GM18909 (cell line): ENCODE measurements around the gene DACT2.
"Not testable (repeated sequence)": the region's sequence is repeated elsewhere in the genome, so short reads cannot be mapped to it uniquely, and the experiment has no call there.

Experiments
- ATAC-seq: cut with Tn5 transposase; IDR thresholded peaks from one replicate; pipeline ENCODE4 v1.9.1; 2021; ENCODE audit warnings: mild to moderate bottlenecking; ENCODE audit not compliant: unreplicated experiment, poor library complexity

The DACT2 gene

DNA sequence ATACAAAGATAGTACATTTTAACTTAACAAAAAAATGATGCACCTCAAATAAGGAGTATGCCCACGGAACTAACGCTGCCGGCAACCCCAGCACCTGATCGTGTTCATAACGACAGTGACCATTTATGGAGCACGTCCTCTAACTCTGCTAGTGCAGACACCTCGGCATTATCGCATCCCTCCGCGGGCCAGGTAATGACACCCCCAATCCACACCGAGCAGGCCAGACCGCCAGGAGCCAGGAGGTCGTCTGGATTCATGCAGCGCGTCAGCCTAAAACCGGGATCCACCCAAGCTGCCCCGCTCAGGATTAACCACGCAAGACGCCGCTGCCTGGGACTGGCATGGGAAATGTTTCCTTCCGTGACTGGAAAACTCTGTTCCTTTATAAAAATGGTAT is 34.1 kb downstream of the DACT2 start:
- ATAC-seq: no peak

DNA sequence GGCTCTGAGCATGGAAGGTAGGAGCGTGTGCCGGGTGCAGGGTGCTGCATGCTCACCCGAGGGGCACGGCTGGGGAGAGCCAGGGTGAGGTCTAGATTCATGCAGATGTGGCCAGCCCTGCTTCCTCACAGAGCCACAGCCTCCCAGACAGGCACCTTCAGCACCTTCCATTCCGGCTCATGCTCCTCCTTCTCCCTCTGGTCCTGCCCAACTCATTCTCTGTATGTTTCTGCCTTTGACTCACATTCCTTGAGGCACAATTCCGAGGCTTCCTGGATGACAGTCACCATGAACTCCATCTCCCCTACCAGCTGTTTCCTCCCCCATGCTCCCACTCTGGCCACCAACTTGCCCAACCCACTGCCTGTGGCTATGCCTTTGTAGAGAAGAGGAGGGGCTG is 35.4 kb downstream of the DACT2 start:
- no peak for ATAC-seq

DNA sequence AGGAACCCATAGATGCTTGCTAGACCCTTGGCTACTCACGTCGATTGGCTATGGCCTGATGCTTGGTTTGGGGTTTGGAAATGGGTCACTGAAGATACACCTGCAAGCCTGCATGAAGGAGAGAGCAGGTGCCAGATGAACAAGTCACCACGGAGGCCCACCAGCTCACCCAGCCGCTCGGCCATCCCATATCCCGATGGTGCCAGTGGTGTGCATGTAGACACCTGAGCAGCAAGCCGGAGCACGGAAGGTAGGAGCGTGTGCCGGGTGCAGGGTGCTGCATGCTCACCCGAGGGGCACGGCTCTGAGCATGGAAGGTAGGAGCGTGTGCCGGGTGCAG is 35.9 kb downstream of the DACT2 start:
- ATAC-seq: no peak

DNA sequence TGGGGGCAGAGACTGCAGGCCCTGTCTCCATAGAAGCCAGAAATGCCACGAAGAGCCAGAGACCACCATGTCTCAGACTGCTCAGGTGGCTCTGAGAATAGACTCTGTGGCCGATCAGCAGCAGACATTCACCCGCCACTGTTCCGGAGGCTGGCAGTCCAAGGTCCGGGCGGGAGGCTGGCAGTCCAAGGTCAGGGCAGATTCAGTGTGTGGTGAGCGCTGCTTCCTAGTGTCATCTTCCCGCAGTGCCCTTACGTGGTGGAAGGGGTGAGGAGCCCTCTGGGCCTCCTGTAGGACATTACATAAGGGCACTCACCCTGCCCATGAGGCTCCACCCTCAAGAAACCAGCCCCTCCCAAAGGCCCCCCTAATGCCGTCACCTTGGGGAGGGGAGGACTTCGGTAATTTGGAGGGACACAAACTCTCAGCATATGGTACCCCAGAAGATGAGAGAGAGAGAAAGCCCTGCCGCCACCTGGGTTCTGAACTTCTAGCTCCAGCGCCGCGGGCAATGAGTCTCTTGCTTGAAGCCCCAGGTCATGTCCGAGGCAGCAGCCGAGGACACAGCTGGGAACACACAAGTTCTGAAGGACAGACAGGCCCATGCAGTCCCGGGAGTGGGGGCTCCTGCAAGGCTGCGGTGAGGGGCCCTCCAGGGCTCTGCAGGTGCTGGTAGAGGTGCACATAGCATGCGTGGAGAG is 36.4 kb downstream of the DACT2 start:
- no peak for ATAC-seq

DNA sequence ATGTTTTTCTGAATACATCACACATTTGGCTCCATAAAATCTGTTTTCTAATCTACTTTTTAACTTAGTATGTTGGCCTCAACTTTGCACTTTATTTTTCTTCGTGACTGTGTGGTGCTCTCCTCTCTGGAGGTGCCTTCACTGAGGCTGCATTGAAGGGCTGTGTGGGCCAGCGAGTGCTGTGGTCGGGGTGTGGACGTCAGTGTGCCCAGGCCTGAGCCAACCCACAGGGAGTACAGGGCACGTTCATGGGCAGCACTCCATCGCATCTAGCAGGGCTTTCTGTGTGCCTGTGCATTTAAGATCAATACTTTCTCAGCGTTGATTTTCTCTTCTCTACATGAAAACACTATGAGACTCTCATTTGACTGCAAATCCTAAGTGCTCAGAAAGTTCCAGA is 37.8 kb downstream of the DACT2 start:
- no peak for ATAC-seq

DNA sequence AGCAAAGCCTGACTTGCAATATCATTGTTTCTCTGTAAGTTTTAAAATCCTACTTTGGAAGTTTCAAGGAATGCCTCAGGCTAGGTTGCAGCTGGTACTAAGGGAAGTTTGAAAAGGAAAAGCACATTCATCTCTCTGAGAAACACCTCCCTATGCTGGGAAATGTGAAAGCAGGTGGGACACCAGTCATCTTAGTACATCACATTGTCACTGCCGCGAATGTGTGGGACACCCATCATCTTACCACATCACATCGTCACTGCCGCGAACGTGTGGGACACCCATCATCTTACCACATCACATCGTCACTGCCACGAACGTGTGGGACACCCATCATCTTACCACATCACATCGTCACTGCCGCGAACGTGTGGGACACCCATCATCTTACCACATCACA is 38.3 kb downstream of the DACT2 start:
- not testable (repeated sequence) for ATAC-seq

DNA sequence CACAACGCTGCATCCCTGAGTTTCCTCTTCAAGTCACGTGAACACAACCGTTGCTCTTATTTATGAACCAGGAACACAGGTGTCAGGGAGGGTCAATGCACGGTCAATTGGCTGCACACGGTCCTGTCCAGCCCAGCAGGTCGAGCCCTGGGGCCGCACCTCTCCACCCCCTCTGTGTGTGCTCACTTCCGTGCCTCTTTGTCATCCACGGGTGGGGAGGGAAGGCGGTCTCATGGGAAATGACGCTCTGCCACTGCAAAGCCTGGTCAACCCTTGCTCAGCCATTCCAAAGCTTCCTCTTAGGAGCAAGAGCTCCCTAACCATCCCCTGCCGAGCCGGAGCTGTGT is 38.7 kb downstream of the DACT2 start:
- ATAC-seq: no peak

DNA sequence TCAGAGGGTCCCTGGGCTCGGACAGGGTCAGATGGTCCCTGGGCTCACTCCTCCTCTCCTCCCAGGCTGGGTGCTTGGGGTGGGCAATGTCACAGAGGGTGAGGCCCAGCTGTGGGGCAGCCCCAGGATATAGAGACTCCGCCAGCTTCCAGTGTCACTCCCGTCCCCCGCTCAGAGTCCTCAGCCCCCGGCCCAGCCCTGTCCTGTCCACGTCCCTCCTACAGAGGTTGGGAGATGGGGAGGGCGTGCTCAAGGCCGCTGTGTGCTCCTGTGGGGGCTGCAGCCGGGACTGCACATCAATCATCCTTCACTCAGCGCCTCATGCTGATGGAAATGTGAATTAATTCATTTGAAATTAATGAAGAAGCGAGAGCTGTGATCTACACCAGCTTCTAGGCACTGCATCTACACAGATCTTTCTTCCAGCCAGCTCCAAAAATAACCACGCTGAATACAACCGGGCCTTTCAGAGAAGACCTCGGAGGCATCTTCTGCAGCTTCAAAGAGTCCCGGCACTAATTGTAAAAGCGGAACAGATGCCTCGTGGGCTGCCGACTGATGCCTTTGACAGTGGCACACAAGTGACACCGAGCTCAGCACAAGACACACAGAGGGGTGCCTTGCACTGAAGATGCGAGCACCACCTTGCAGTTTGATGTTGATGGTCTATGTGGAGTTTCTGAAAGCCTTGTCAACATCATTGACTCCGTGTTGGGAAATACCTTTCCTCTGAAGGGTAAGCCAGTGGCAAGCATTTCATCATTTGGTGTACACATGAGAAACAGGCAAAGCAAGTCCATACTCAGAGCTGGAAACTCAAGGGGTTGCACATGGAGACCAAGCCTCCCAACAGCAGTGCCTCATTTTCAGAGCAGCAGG is 39.3 kb downstream of the DACT2 start:
- no peak for ATAC-seq

DNA sequence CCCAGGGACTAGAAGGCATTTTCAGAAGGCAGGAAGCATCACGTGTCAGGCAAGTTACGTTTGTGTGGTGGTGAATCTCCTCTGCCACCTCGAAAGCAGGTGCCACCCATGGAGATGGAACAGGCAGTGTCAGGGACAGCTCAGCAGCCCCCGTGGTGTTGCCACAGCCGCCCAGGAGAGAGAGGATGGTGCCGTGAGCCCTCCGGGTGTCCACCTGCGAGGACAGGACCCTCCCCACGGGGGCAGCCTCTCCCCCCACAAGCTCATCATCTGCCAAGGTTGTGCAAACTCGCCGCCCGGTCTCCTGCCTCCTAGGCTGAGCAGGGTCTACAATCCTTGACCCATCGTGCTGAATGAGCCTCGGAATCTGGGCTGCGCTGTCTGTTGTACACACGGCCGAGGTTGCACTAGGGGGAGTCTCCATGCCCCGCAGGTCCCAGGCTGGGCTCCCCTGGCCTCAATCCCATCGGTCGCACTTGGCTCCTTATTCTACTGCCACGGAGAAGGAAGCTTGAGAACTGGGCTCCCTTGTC is 40.1 kb downstream of the DACT2 start:
- ATAC-seq: no peak

DNA sequence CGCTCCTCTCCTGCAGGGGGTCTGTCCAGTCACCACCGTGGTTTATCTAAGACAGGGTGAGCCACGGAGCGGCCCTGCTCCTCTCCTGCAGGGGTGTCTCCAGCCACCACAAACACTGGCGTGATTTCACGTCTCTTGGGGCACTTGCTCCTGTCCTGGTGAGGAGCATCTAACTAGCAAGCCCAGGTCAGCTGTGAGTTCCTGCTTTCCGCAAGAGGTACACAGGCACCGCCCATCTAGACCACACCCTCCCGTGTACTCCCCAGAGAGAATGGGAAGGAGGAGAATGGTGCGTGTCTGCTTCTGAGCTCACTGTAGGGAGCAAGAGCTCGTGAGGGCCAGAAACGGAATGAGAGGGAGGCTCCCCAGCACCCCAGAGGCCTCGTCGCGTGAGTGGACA is 40.7 kb downstream of the DACT2 start:
- no peak for ATAC-seq

DNA sequence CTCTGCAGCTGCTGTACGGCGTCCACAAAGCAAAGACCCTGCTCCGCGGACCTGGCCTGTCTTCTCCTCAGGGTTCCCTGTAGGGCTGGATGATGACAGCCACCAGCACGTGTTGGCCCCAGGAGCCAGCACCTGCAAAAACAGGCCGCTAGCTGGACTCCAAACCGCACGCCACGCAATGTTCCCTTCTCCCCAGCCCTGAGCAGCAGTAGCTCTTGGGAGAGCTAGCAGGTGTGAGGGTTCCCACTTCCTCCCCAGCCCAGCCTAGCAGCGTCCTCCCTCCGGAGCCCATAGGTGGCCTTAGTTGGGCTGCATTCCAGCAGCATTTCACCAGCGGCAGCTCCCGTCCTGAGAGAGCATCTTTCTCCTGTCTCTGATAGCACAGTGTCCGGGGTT is 42.3 kb downstream of the DACT2 start:
- ATAC-seq: no peak

DNA sequence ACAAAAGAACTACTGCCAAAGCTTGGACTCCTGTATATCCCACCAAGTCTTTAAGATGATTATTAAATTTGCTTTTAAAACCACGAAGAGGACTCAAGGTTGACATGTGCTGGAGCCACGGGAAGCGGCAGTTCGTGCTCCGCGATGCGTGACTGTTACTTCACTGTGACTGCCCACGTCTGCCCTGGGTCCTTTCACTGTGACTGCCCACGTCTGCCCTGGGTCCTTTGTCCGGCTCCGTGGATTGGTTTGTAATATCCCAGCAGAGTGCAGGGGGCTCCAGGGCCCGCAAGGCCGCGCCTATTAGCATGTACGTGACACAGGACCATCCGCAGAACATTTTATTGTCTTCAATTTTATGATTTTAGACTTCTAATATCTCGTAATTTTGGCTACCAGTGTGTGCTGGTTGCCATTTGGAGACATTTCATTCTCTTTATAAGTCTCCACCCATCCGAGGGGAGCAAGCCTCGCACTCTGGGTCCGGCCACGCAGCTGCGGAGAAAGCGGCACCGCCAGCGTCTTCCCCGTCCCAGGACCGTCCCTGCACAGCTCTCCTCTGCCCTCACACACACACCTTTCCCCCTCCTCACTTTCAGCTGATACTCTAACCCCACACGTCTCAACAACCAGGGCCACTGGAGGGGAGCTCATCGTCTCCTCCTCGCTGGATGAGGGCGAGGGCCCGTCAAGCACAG is 42.9 kb downstream of the DACT2 start:
- no peak for ATAC-seq

DNA sequence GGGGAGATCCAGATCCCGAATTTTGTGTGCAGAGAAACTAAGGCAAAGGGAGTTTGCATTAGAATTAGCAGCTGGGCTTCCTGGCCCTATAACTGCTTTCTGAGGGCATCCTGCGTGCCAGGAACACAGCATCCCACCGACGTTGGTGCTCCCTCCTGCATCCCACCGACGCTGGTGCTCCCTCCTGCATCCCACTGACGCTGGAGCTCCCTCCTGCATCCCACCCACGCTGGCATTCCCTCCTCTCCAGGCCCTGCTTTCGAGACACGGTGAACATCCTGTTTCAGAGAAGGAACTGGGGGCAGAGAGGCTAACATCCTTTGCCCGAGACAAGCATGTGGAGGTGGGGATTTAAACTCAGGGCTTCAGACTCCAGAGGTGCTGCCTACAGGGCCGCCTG is 44.4 kb downstream of the DACT2 start:
- no peak for ATAC-seq

DNA sequence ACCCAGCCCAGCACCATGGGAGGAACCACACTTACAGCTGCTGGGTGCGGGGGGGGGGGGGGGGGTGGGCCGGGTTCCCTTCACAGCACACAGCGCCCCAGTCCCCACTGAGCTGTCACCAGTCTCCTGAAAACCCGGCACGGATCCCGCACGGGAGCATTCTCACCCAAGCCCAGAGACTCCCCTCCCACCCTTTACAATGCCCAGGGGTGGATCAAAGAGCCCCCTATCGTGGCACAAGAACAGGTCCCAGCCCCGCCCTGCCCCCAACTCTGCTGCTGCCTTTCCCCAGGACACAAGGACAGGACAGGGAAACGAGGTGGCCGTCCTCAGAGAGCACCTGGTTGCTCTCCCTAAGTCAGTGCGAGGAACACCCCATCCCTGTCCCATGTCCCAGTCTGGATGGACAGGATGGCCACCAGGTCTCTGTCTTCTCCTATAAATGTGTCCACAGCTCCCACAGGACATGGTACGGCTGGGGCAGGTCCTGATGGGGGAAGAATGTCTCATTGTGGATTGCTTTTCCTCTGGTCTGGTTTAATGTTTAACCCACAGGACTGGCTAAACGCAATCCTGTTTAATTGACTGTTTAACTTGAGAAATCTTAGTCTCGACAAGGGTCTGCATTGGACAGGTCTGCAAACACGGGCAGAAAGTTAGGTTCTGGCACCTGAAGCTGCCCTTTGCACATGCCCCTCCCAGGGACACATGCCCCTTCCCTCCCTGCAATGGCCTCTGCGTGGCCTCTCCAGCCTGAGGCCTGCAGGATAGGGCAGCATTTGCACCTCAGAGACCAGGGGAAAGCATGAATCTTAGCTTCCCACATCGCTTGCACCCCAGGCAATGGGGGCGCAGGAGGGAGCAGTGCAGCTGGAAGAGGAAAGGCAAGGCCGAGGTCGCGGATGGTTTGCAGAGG is 45.3 kb downstream of the DACT2 start:
- ATAC-seq: no peak

DNA sequence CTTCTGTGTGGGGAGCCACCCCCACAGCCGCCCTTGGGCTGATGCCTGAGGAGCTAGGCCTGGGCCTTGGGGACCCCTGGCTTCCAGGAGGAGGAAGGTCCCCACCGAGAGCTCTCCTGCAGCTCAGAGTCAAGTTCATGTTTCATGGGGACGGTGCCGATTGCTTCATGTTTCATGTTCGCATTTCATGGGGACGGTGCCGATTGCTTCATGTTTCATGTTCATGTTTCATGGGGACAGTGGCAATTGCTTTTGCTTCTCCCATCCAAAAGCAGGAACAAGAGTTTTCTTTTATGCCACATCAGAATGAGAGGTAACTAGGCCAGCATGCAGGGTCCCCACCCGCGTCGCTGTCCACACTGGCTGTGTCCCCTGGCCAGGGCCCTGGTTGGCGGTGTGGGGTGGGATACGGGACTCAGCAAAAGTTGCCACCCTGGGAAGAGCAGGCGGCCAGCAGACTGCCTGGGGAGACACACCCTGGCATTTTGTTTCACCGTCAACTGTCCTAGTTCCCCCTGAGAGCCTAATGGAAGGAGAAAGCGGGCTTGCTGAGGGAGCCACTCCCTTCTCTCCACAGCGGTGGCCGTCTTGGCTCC is 46.0 kb downstream of the DACT2 start:
- ATAC-seq: no peak

DNA sequence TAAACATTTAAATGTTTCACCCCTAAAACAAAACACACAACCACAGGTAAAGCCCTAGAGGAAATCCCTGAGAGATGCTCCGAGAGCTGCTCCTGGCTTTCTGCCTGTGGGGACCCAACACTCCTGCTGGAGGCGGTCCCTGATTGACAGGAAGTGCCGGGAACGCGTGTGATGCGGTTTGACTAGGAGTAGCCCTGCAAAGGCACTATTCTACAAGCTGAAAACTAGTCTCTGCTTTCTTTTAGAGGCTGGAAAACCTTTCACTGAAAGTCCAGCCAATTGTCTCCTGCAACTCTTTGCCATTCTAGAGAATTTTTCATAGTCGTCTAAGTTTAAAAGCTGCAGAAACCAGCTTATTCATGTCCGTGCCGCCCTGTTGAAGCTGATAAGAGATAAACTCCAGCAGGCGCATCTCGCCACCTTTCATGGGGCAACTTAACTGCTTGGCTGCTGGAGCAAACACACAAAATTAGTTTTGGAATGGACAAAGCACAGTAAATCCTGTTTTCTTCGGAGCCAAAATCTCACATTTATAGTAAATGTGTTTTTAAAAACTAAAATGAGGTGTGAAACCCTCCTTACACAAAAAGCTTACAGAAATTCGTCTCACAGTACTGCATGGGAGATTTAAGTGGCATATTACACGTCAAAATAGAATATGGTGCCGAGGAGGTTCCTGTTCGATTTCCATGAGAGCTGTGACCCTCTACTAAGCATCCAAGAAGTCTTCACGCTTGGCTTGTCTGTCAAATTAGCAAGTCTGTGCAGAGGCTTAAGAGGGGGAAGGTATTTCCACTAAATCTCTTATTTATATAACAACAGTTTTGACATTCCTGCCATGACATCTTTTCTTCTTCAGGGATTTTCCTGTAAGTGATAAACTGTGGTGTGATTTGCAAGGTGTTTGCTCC is 46.9 kb downstream of the DACT2 start:
- ATAC-seq: no peak

DNA sequence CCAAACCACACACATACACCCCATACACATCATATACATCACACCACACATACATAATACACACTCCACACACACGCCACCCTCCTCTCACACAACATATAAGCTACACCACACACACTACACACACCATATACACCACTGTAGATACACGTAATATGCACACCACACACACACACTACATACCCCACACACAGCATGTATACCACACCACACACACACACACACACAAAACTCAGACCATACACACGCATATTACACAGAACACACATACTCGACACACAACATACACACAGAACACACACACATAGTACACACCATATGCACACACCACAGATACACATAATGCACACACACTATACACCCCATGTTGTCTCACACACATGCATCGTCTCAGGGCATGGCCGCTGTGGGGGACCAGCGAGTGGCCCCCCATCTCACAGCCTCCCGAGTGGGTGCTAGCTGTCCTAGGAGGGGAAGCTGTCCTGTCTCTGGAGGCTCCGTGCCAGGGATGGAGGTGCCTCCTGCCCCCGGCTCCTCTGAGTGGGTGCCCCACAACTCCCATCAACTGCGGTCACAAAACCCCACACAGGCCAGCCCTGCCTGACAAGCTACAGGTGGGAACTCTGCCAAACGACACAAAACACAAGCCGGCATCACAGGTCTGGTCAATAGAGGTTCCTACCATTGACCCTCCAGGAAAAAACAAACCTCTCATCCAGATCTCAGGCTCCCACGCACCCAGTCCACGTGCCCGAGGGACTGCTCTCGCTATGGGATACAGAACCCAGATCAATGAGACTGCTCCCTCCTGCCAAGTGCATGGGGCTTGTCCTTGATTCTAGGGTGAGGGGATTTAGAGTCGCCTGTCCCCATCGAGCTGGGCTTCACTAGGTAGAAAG is 49.1 kb downstream of the DACT2 start:
- ATAC-seq: no peak
